Measurements from ENCODE around the gene PIK3CA. TPM values are rescaled to one million over a fixed set of nuclear protein-coding genes. Genes with fewer than 3 reads are reported as not detected.
"Not testable (repeated sequence)": the region's sequence is repeated elsewhere in the genome, so short reads cannot be mapped to it uniquely, and the experiment has no call there.

Gene PIK3CA
- total and polyA plus RNA-seq, 4 donors, result 4.5 to 42.9 (median 16.0) TPM

GRCh38 chr3:179233043-179233442 lies 84.9 kb downstream of the PIK3CA start:
- WGBS, 2 donors, result 86 to 95% methylated on average over 3 of the region's 3 CpGs
- DNase-seq (no peak), ATAC-seq (ENCODE audit: insufficient read depth, low FRiP score) (no peak)
- Histone ChIP-seq H3K9me3 (ENCODE audit: control insufficient read depth in 4 of 4, insufficient read depth in 3 of 4, low read length in 3 of 4) (no peaks in the 10 kb centered on the region), H3K9ac (ENCODE audit: insufficient read depth in 1 of 2, low read length in 2 of 2) (no peak overlapping the region), H3K4me1 (ENCODE audit: control insufficient read depth in 5 of 5, insufficient read depth in 5 of 5, low read length in 5 of 5) (peaks cover 0 to 4% (median 0%) of the 10 kb centered on the region in 5 donors), H3K27ac (ENCODE audit: low read depth in 1 of 2, low read length in 1 of 2) (no peak overlapping the region), H3K27me3 (ENCODE audit: control insufficient read depth in 3 of 3, insufficient read depth in 3 of 3, low read length in 2 of 3) (no peaks in the 10 kb centered on the region), H3K36me3 (ENCODE audit: control insufficient read depth in 4 of 4, insufficient read depth in 4 of 4, low read length in 4 of 4) (peaks cover 3 to 25% (median 12%) of the 10 kb centered on the region in 4 donors), H3K4me3 (no peak overlapping the region)
- TF ChIP-seq CTCF (IDR thresholded peaks at IDR 0.05; ENCODE audit: control extremely low read depth, extremely low read depth), result no peak

GRCh38 chr3:179234199-179234598 lies 86.0 kb downstream of the PIK3CA start:
- H3K27ac ChIP-seq (ENCODE audit: low read depth in 1 of 2, low read length in 1 of 2), result no peak overlapping the region
- H3K4me3 ChIP-seq, result no peak overlapping the region
- H3K9ac ChIP-seq (ENCODE audit: insufficient read depth in 1 of 2, low read length in 2 of 2), result no peak overlapping the region
- H3K27me3 ChIP-seq (ENCODE audit: control insufficient read depth in 3 of 3, insufficient read depth in 3 of 3, low read length in 2 of 3), result no peaks in the 10 kb centered on the region
- no peak for TF ChIP-seq CTCF (IDR thresholded peaks at IDR 0.05; ENCODE audit: control extremely low read depth, extremely low read depth)
- DNase-seq (peak in 1 of 3 donors; percentile 7), ATAC-seq (ENCODE audit: insufficient read depth, low FRiP score) (no peak)
- peaks cover 0 to 4% (median 0%) of the 10 kb centered on the region in 5 donors for H3K4me1 ChIP-seq (ENCODE audit: control insufficient read depth in 5 of 5, insufficient read depth in 5 of 5, low read length in 5 of 5)
- no peaks in the 10 kb centered on the region for H3K9me3 ChIP-seq (ENCODE audit: control insufficient read depth in 4 of 4, insufficient read depth in 3 of 4, low read length in 3 of 4)
- WGBS, 2 donors, result 80 to 84% methylated on average over 4 of the region's 4 CpGs
- peaks cover 2 to 25% (median 10%) of the 10 kb centered on the region in 4 donors for H3K36me3 ChIP-seq (ENCODE audit: control insufficient read depth in 4 of 4, insufficient read depth in 4 of 4, low read length in 4 of 4)

- H3K9ac ChIP-seq (ENCODE audit: insufficient read depth in 1 of 2, low read length in 2 of 2), result no peak overlapping the region
- no peaks in the 10 kb centered on the region for H3K9me3 ChIP-seq (ENCODE audit: control insufficient read depth in 4 of 4, insufficient read depth in 3 of 4, low read length in 3 of 4)
- ATAC-seq (ENCODE audit: insufficient read depth, low FRiP score), result no peak
- DNase-seq, result no peak
- H3K36me3 ChIP-seq (ENCODE audit: control insufficient read depth in 4 of 4, insufficient read depth in 4 of 4, low read length in 4 of 4), result peaks cover 1 to 9% (median 4%) of the 10 kb centered on the region in 4 donors
- no peak overlapping the region for H3K4me3 ChIP-seq
- no peaks in the 10 kb centered on the region for H3K27me3 ChIP-seq (ENCODE audit: control insufficient read depth in 3 of 3, insufficient read depth in 3 of 3, low read length in 2 of 3)
- TF ChIP-seq CTCF (IDR thresholded peaks at IDR 0.05; ENCODE audit: control extremely low read depth, extremely low read depth), result no peak
- 68 to 82% methylated on average over 2 of the region's 2 CpGs for WGBS, 2 donors
- H3K27ac ChIP-seq (ENCODE audit: low read depth in 1 of 2, low read length in 1 of 2), result no peak overlapping the region
- peaks cover 0 to 4% (median 0%) of the 10 kb centered on the region in 5 donors for H3K4me1 ChIP-seq (ENCODE audit: control insufficient read depth in 5 of 5, insufficient read depth in 5 of 5, low read length in 5 of 5)
Observed at GRCh38 chr3:179236669-179237301, 88.6 kb downstream of the PIK3CA start.

- ATAC-seq (ENCODE audit: insufficient read depth, low FRiP score); H3K27me3 ChIP-seq (ENCODE audit: control insufficient read depth in 3 of 3, insufficient read depth in 3 of 3, low read length in 2 of 3); H3K4me1 ChIP-seq (ENCODE audit: control insufficient read depth in 5 of 5, insufficient read depth in 5 of 5, low read length in 5 of 5); H3K36me3 ChIP-seq (ENCODE audit: control insufficient read depth in 4 of 4, insufficient read depth in 4 of 4, low read length in 4 of 4); H3K27ac ChIP-seq (ENCODE audit: low read depth in 1 of 2, low read length in 1 of 2); H3K9me3 ChIP-seq (ENCODE audit: control insufficient read depth in 4 of 4, insufficient read depth in 3 of 4, low read length in 3 of 4); H3K9ac ChIP-seq (ENCODE audit: insufficient read depth in 1 of 2, low read length in 2 of 2); DNase-seq; H3K4me3 ChIP-seq: not testable (repeated sequence)
- WGBS, 2 donors, result 32 to 48% methylated on average over 1 of the region's 1 CpG
Observed at GRCh38 chr3:179240299-179240698, 92.1 kb downstream of the PIK3CA start.

- not testable (repeated sequence) for H3K27me3 ChIP-seq (ENCODE audit: control insufficient read depth in 3 of 3, insufficient read depth in 3 of 3, low read length in 2 of 3); H3K9ac ChIP-seq (ENCODE audit: insufficient read depth in 1 of 2, low read length in 2 of 2); H3K4me1 ChIP-seq (ENCODE audit: control insufficient read depth in 5 of 5, insufficient read depth in 5 of 5, low read length in 5 of 5); H3K36me3 ChIP-seq (ENCODE audit: control insufficient read depth in 4 of 4, insufficient read depth in 4 of 4, low read length in 4 of 4); ATAC-seq (ENCODE audit: insufficient read depth, low FRiP score); H3K27ac ChIP-seq (ENCODE audit: low read depth in 1 of 2, low read length in 1 of 2); H3K4me3 ChIP-seq; DNase-seq; H3K9me3 ChIP-seq (ENCODE audit: control insufficient read depth in 4 of 4, insufficient read depth in 3 of 4, low read length in 3 of 4)
- WGBS, 2 donors, result 88 to 95% methylated on average over 1 of the region's 2 CpGs
Observed at GRCh38 chr3:179242859-179243258, 94.7 kb downstream of the PIK3CA start.

Data from lung (tissue), 12 donors.